Stimulated activated naive CD8-positive, alpha-beta T cell treated with anti-CD3 and anti-CD28 coated beads, Interleukin-15, amount 100 ng/mL, for 72 hours (primary cell): ENCODE measurements around the gene TRIM54.
"Not testable (repeated sequence)": the region's sequence is repeated elsewhere in the genome, so short reads cannot be mapped to it uniquely, and the experiment has no call there.

Experiments
- ATAC-seq: fragments of 150-1000 bp; cut with Tn5 transposase; 2 replicates; pipeline ENCODE4 v1.10.0; 2021; ENCODE audit warnings: mild to moderate bottlenecking, moderate library complexity
- DNase-seq, 2 donors: peaks; one replicate each; pipeline ENCODE4 v3.0.0; 2021 to 2022
- H3K27ac Mint-ChIP-seq, 2 donors: one replicate each; pipeline ENCODE4 v1.8.0; 2022; ENCODE audit warnings: mild to moderate bottlenecking in 2 of 2, mixed read lengths in 2 of 2, moderate library complexity in 2 of 2
- H3K27me3 Mint-ChIP-seq: one replicate; pipeline ENCODE4 v1.8.0; 2022; ENCODE audit warnings: mixed read lengths
- H3K4me1 Mint-ChIP-seq: one replicate; pipeline ENCODE4 v1.8.0; 2022; ENCODE audit warnings: mild to moderate bottlenecking, mixed read lengths
- H3K4me3 Mint-ChIP-seq, 2 donors: one replicate each; pipeline ENCODE4 v1.8.0; 2022; ENCODE audit warnings: mild to moderate bottlenecking in 2 of 2, mixed read lengths in 2 of 2, moderate library complexity in 1 of 2
- H3K9me3 Mint-ChIP-seq, 2 donors: one replicate each; pipeline ENCODE4 v1.8.0; 2022; ENCODE audit warnings: mixed read lengths in 2 of 2

The TRIM54 gene

GRCh38 chr2:27291865-27292264 lies 9.6 kb downstream of the TRIM54 start:
- H3K27me3 Mint-ChIP-seq, result peaks cover 39% of the 10 kb centered on the region
- no peak overlapping the region for H3K4me3 Mint-ChIP-seq
- H3K9me3 Mint-ChIP-seq, result no peaks in the 10 kb centered on the region
- DNase-seq (no peak), ATAC-seq (no peak)
- peak overlapping the region in 1 of 2 donors; percentile 73 for H3K27ac Mint-ChIP-seq
- H3K4me1 Mint-ChIP-seq, result no peaks in the 10 kb centered on the region

- ATAC-seq (no peak), DNase-seq (no peak)
- Mint-ChIP-seq H3K9me3 (no peaks in the 10 kb centered on the region), H3K27ac (no peak overlapping the region), H3K4me3 (no peak overlapping the region), H3K27me3 (peaks cover 38% of the 10 kb centered on the region), H3K4me1 (no peaks in the 10 kb centered on the region)
These were observed 12.7 kb downstream of the TRIM54 start for GRCh38 chr2:27294928-27295327.

GRCh38 chr2:27296481-27296880 lies 14.3 kb downstream of the TRIM54 start:
- DNase-seq (no peak), ATAC-seq (no peak)
- Mint-ChIP-seq H3K9me3 (no peaks in the 10 kb centered on the region), H3K27me3 (peaks cover 36% of the 10 kb centered on the region), H3K27ac (no peak overlapping the region), H3K4me3 (no peak overlapping the region), H3K4me1 (no peaks in the 10 kb centered on the region)

GRCh38 chr2:27297195-27297594 lies 15.0 kb downstream of the TRIM54 start:
- no peaks in the 10 kb centered on the region for H3K4me1 Mint-ChIP-seq
- no peak overlapping the region for H3K4me3 Mint-ChIP-seq
- ATAC-seq (no peak), DNase-seq (no peak)
- peaks cover 31% of the 10 kb centered on the region for H3K27me3 Mint-ChIP-seq
- H3K27ac Mint-ChIP-seq, result no peak overlapping the region
- H3K9me3 Mint-ChIP-seq, result no peaks in the 10 kb centered on the region

GRCh38 chr2:27298391-27299080 lies 16.3 kb downstream of the TRIM54 start:
- no peak for DNase-seq
- H3K27me3 Mint-ChIP-seq, result peaks cover 20% of the 10 kb centered on the region
- peaks cover 6% of the 10 kb centered on the region for H3K4me1 Mint-ChIP-seq
- H3K9me3 Mint-ChIP-seq, result no peaks in the 10 kb centered on the region
- no peak overlapping the region for H3K4me3 Mint-ChIP-seq
- ATAC-seq, result no peak
- peak overlapping the region in 1 of 2 donors; percentile 83 for H3K27ac Mint-ChIP-seq

- H3K9me3 Mint-ChIP-seq, H3K27ac Mint-ChIP-seq: not testable (repeated sequence)
These were observed 18.4 kb downstream of the TRIM54 start for GRCh38 chr2:27300606-27301005.

GRCh38 chr2:27303093-27304025 lies 21.1 kb downstream of the TRIM54 start:
- peaks cover 22% of the 10 kb centered on the region for H3K4me1 Mint-ChIP-seq
- peak overlapping the region in 1 of 2 donors; percentile 61 for H3K27ac Mint-ChIP-seq
- ATAC-seq (peak; percentile 58), DNase-seq (peak; percentile 37 to 53)
- peaks cover 43% of the 10 kb centered on the region for H3K27me3 Mint-ChIP-seq
- H3K4me3 Mint-ChIP-seq, result peak overlapping the region; percentile 65 to 69
- H3K9me3 Mint-ChIP-seq, result no peaks in the 10 kb centered on the region

More at GRCh38 chr2:27300606-27301005, 18.4 kb downstream of the TRIM54 start:
- DNase-seq, H3K4me1 Mint-ChIP-seq, H3K4me3 Mint-ChIP-seq, ATAC-seq: not testable (repeated sequence)
- peaks cover 33% of the 10 kb centered on the region for H3K27me3 Mint-ChIP-seq

- Mint-ChIP-seq H3K27me3 (peaks cover 33% of the 10 kb centered on the region), H3K9me3 (no peaks in the 10 kb centered on the region), H3K27ac (no peak overlapping the region), H3K4me1 (peaks cover 22% of the 10 kb centered on the region), H3K4me3 (no peak overlapping the region)
- no peak for DNase-seq
- ATAC-seq, result no peak
These were observed 22.4 kb downstream of the TRIM54 start for GRCh38 chr2:27304488-27305240.

GRCh38 chr2:27305516-27305915 lies 23.3 kb downstream of the TRIM54 start:
- peaks cover 22% of the 10 kb centered on the region for H3K4me1 Mint-ChIP-seq
- H3K27me3 Mint-ChIP-seq, result peaks cover 33% of the 10 kb centered on the region
- ATAC-seq (no peak), DNase-seq (no peak)
- no peak overlapping the region for H3K27ac Mint-ChIP-seq
- no peaks in the 10 kb centered on the region for H3K9me3 Mint-ChIP-seq
- peak overlapping the region in 1 of 2 donors; percentile 79 for H3K4me3 Mint-ChIP-seq

GRCh38 chr2:27306136-27306535 lies 23.9 kb downstream of the TRIM54 start:
- Mint-ChIP-seq H3K27me3 (peaks cover 33% of the 10 kb centered on the region), H3K4me1 (peaks cover 22% of the 10 kb centered on the region), H3K4me3 (peak overlapping the region; percentile 66 to 79), H3K9me3 (no peaks in the 10 kb centered on the region), H3K27ac (peak overlapping the region in 1 of 2 donors; percentile 48)
- DNase-seq, result peak in 1 of 2 donors; percentile 32
- ATAC-seq, result peak; percentile 39

GRCh38 chr2:27306573-27307286 lies 24.5 kb downstream of the TRIM54 start:
- Mint-ChIP-seq H3K4me3 (peak overlapping the region; percentile 69 to 79), H3K27me3 (peaks cover 33% of the 10 kb centered on the region), H3K9me3 (no peaks in the 10 kb centered on the region), H3K4me1 (peaks cover 22% of the 10 kb centered on the region), H3K27ac (peak overlapping the region in 1 of 2 donors; percentile 34)
- peak; percentile 63 for ATAC-seq
- DNase-seq, result peak; percentile 37 to 38

- H3K27me3 Mint-ChIP-seq, result peaks cover 33% of the 10 kb centered on the region
- H3K9me3 Mint-ChIP-seq, result no peaks in the 10 kb centered on the region
- H3K4me3 Mint-ChIP-seq, result peak overlapping the region; percentile 69 to 79
- ATAC-seq (no peak), DNase-seq (no peak)
- no peak overlapping the region for H3K27ac Mint-ChIP-seq
- peaks cover 22% of the 10 kb centered on the region for H3K4me1 Mint-ChIP-seq
These were observed 25.0 kb downstream of the TRIM54 start for GRCh38 chr2:27307287-27307544.

- Mint-ChIP-seq H3K4me3 (peak overlapping the region; percentile 69 to 79), H3K9me3 (no peaks in the 10 kb centered on the region)
These were observed 25.5 kb downstream of the TRIM54 start for GRCh38 chr2:27307545-27308358.

GRCh38 chr2:27308359-27308881 lies 26.2 kb downstream of the TRIM54 start, which contains the start of gene UCN:
UCN (minus strand) TSS chr2:27308445; CDS start chr2:27307895, 550 bp downstream.
- Mint-ChIP-seq H3K27ac (no peak within 1 kb of the TSS), H3K4me3 (peak within 1 kb of the TSS; percentile 69 to 79), H3K27me3 (peaks cover 33% of the 10 kb centered on the region), H3K4me1 (peaks cover 16% of the 10 kb centered on the region), H3K9me3 (no peaks in the 10 kb centered on the region)
- DNase-seq (no peak), ATAC-seq (no peak)

More at GRCh38 chr2:27307545-27308358, 25.5 kb downstream of the TRIM54 start:
- Mint-ChIP-seq H3K27me3 (peaks cover 33% of the 10 kb centered on the region), H3K4me1 (peaks cover 20% of the 10 kb centered on the region), H3K27ac (no peak overlapping the region)
- ATAC-seq (peak; percentile 4), DNase-seq (no peak)
